Measurements from ENCODE around the gene CA6.
A peak's percentile ranks its signal among the peaks of the same experiment; 100 is the strongest.
"Not testable (repeated sequence)": the region's sequence is repeated elsewhere in the genome, so short reads cannot be mapped to it uniquely, and the experiment has no call there.

Gene CA6

GRCh38 chr1:8930116-8930515 is 15.6 kb upstream of the CA6 start:
- no peak for DNase-seq

GRCh38 chr1:8937051-8937450 is 8.6 kb upstream of the CA6 start:
- DNase-seq, result not testable (repeated sequence)

- DNase-seq, result no peak
Measured at GRCh38 chr1:8937701-8938100, 8.0 kb upstream of the CA6 start.

GRCh38 chr1:8938232-8938999 is 7.3 kb upstream of the CA6 start:
- DNase-seq, result peak; percentile 14

GRCh38 chr1:8939000-8939265 is 6.7 kb upstream of the CA6 start:
- DNase-seq, result no peak

GRCh38 chr1:8939362-8939995 is 6.2 kb upstream of the CA6 start:
- DNase-seq, result no peak

- DNase-seq, result no peak
Measured at GRCh38 chr1:8941906-8942305, 3.8 kb upstream of the CA6 start.

GRCh38 chr1:8943498-8944405 is 1.9 kb upstream of the CA6 start:
- no peak for DNase-seq

GRCh38 chr1:8947127-8947691 is 1.5 kb downstream of the CA6 start:
- no peak for DNase-seq

- no peak for DNase-seq
Measured at GRCh38 chr1:8950309-8950708, 4.6 kb downstream of the CA6 start.

GRCh38 chr1:8951231-8951630 is 5.6 kb downstream of the CA6 start:
- no peak for DNase-seq

- DNase-seq, result no peak
Measured at GRCh38 chr1:8955406-8955805, 9.7 kb downstream of the CA6 start.

- no peak for DNase-seq
Measured at GRCh38 chr1:8956461-8957349, 11.0 kb downstream of the CA6 start.

- peak; percentile 4 for DNase-seq
Measured at GRCh38 chr1:8962812-8963530, 17.3 kb downstream of the CA6 start.

GRCh38 chr1:8963963-8964362 is 18.3 kb downstream of the CA6 start:
- DNase-seq, result no peak

GRCh38 chr1:8965121-8965820 is 19.6 kb downstream of the CA6 start:
- DNase-seq, result no peak

GRCh38 chr1:8966606-8967005 is 20.9 kb downstream of the CA6 start:
- DNase-seq, result no peak

- DNase-seq, result not testable (repeated sequence)
Measured at GRCh38 chr1:8968902-8969301, 23.2 kb downstream of the CA6 start.

GRCh38 chr1:8969937-8970336 is 24.3 kb downstream of the CA6 start:
- DNase-seq, result no peak

- no peak for DNase-seq
Measured at GRCh38 chr1:8970870-8971337, 25.2 kb downstream of the CA6 start.

GRCh38 chr1:8974551-8974950 is 28.9 kb downstream of the CA6 start:
- no peak for DNase-seq
